Ovary (tissue), 9 donors: ENCODE results near the gene VILL. TPM values are rescaled to one million over a fixed set of nuclear protein-coding genes. Genes with fewer than 3 reads are reported as not detected.

Source experiments
- DNase-seq, 5 donors: peaks; one replicate each; pipeline ENCODE4 v3.0.0-alpha.2; 2019 to 2020
- H3K27ac ChIP-seq, 2 donors: fragments of 200-600 bp; one replicate each; pipeline versions ENCODE4 v1.5.1 to v1.8.0; 2019 to 2022
- H3K27me3 ChIP-seq: fragments of 200-600 bp; one replicate; pipeline ENCODE4 v1.8.0; 2022
- H3K36me3 ChIP-seq: fragments of 200-600 bp; sonication (generic); one replicate; pipeline ENCODE4 v1.5.1; 2019
- H3K4me1 ChIP-seq: one replicate; pipeline ENCODE4 v1.8.1; 2013; ENCODE audit warnings: mild to moderate bottlenecking, moderate library complexity; ENCODE audit not compliant: insufficient read depth
- H3K4me3 ChIP-seq: fragments of 200-600 bp; sonication (generic); one replicate; pipeline ENCODE4 v1.5.1; 2017
- H3K9me3 ChIP-seq, 2 donors: fragments of 200-600 bp in 1 of 2; sonication (generic) in 1 of 2; one replicate each; pipeline versions ENCODE4 v1.5.1 to v1.8.1; 2013 to 2019; ENCODE audit warnings: mild to moderate bottlenecking in 1 of 2, moderate library complexity in 1 of 2
- CTCF ChIP-seq, 3 donors: fragments of 450-650 bp in 2 of 3; fragments of 200-600 bp in 1 of 3; IDR thresholded peaks; one replicate each; pipeline versions ENCODE4 v1.5.1 to v1.8.0; 2016 to 2022; ENCODE audit warnings: antibody characterized with exemption in 3 of 3, mild to moderate bottlenecking in 1 of 3
- EP300 ChIP-seq: sonication (generic); formaldehyde crosslinking; IDR thresholded peaks from one replicate; pipeline ENCODE4 v1.6.1; 2017; ENCODE audit warnings: antibody characterized with exemption
- POLR2A ChIP-seq: fragments of 450-650 bp; IDR thresholded peaks from one replicate; pipeline ENCODE4 v1.6.1; 2017; ENCODE audit warnings: antibody characterized with exemption, mild to moderate bottlenecking, moderate library complexity
- WGBS, 3 donors: extraction: QIAGEN DNeasy Blood & Tissue Kit in 1 of 3; methylation state at CpG; one replicate each; pipeline versions ENCODE4 v1.1.5 to v1.1.7; 2013 to 2017; 5-methylcytosine and 5-hydroxymethylcytosine counted together
- intact Hi-C, 4 donors: fragments of 100-400 bp; cut with DNase I; formaldehyde crosslinking; loops; one replicate each; pipeline versions ENCODE4 v1.11.0 to v1.15.1; 2022 to 2023
- polyA plus RNA-seq, 2 donors: library from polyadenylated mRNA; stranded (reverse); fragments of 200-250 nt in 1 of 2; fragments of 350-450 nt in 1 of 2; fragmentation: Illumina TruSeq in 1 of 2; extraction: RNeasy Lipid Tissue Mini Kit (QIAGEN cat#74804) in 1 of 2; gene quantifications; one replicate each; pipeline ENCODE4 v1.2.3, GENCODE V29; 2013 to 2014
- total RNA-seq, 7 donors: library from RNA; depleted of rRNA in 2 of 7; stranded (reverse); fragments of >200 nt in 2 of 7; fragmentation: NEBNext Ultra II Directional in 3 of 7; extraction: Animal tissue kit (Norgen Biotek cat#: 25700) in 3 of 7; gene quantifications; one replicate each; pipeline versions ENCODE4 v1.1.0 to v1.2.4, GENCODE V29; 2016 to 2023
- donor health status: DM: no; HTN: no; CAD: no; lungs with moderate emphysema.
- donor health status: DM: no; HTN: no; CAD: no.
- donor health status: Bipolar disorder and iron deficiency.
- donor health status: DM: yes; HTN: yes; CAD: no.
- donor health status: DM: no; HTN: no; CAD: no.
- donor health status: DM: yes; HTN: yes; CAD: no.

VILL gene
- total and polyA plus RNA-seq, 9 donors, result 4.8 to 13.2 (median 8.8) TPM

GRCh38 chr3:37974121-37975083 lies 16.2 kb upstream of the VILL start:
- DNase-seq, result peak in 1 of 5 donors; percentile 49
- 46 to 58% (median 48%) methylated on average over 9 of the region's 9 CpGs for WGBS, 3 donors
- no peak overlapping the region for H3K27ac ChIP-seq
- H3K27me3 ChIP-seq, result no peaks in the 10 kb centered on the region
- no peak overlapping the region for H3K4me3 ChIP-seq
- H3K9me3 ChIP-seq, result no peaks in the 10 kb centered on the region
- peaks cover 2% of the 10 kb centered on the region for H3K4me1 ChIP-seq
- TF ChIP-seq CTCF (IDR thresholded peaks at IDR 0.05), result peak in 2 of 3 donors; percentile 22 to 41
- no peak for TF ChIP-seq POLR2A
- H3K36me3 ChIP-seq, result no peaks in the 10 kb centered on the region
- intact Hi-C loops, result no loop called here

- no peaks in the 10 kb centered on the region for H3K4me1 ChIP-seq
- TF ChIP-seq EP300 (no peak), POLR2A (no peak), CTCF (IDR thresholded peaks at IDR 0.05) (no peak)
- intact Hi-C loops, result no loop called here
- H3K4me3 ChIP-seq, result no peak overlapping the region
- no peaks in the 10 kb centered on the region for H3K9me3 ChIP-seq
- H3K36me3 ChIP-seq, result no peaks in the 10 kb centered on the region
- WGBS, 3 donors, result 89 to 97% (median 93%) methylated on average over 8 of the region's 8 CpGs
- no peak overlapping the region for H3K27ac ChIP-seq
- no peak for DNase-seq
- H3K27me3 ChIP-seq, result no peaks in the 10 kb centered on the region
Measured at GRCh38 chr3:37979541-37980461, 10.8 kb upstream of the VILL start.

GRCh38 chr3:37980462-37981347 lies 9.9 kb upstream of the VILL start:
- Histone ChIP-seq H3K4me1 (no peaks in the 10 kb centered on the region), H3K27me3 (no peaks in the 10 kb centered on the region), H3K27ac (no peak overlapping the region), H3K4me3 (no peak overlapping the region), H3K9me3 (no peaks in the 10 kb centered on the region), H3K36me3 (no peaks in the 10 kb centered on the region)
- WGBS, 3 donors, result 89 to 92% (median 91%) methylated on average over 14 of the region's 14 CpGs
- TF ChIP-seq EP300 (no peak), CTCF (IDR thresholded peaks at IDR 0.05) (no peak), POLR2A (no peak)
- DNase-seq, result no peak
- intact Hi-C loops, result no loop called here

- no peak overlapping the region for H3K4me3 ChIP-seq
- DNase-seq, result peak in 1 of 5 donors; percentile 2
- H3K9me3 ChIP-seq, result no peaks in the 10 kb centered on the region
- intact Hi-C loops, result no loop called here
- no peaks in the 10 kb centered on the region for H3K4me1 ChIP-seq
- no peaks in the 10 kb centered on the region for H3K27me3 ChIP-seq
- WGBS, 3 donors, result 96 to 99% (median 96%) methylated on average over 2 of the region's 2 CpGs
- TF ChIP-seq POLR2A (no peak), CTCF (IDR thresholded peaks at IDR 0.05) (no peak), EP300 (no peak)
- no peaks in the 10 kb centered on the region for H3K36me3 ChIP-seq
- H3K27ac ChIP-seq, result no peak overlapping the region
Measured at GRCh38 chr3:37981348-37981664, 9.3 kb upstream of the VILL start.
